GM21360 (cell line): Measurements from ENCODE around the gene MYO1F.
"Not testable (repeated sequence)": the region's sequence is repeated elsewhere in the genome, so short reads cannot be mapped to it uniquely, and the experiment has no call there.

Experiments used
- ATAC-seq: cut with Tn5 transposase; IDR thresholded peaks from one replicate; pipeline ENCODE4 v1.9.1; 2021; ENCODE audit warnings: mild to moderate bottlenecking, moderate library complexity; ENCODE audit not compliant: unreplicated experiment

Gene MYO1F

DNA sequence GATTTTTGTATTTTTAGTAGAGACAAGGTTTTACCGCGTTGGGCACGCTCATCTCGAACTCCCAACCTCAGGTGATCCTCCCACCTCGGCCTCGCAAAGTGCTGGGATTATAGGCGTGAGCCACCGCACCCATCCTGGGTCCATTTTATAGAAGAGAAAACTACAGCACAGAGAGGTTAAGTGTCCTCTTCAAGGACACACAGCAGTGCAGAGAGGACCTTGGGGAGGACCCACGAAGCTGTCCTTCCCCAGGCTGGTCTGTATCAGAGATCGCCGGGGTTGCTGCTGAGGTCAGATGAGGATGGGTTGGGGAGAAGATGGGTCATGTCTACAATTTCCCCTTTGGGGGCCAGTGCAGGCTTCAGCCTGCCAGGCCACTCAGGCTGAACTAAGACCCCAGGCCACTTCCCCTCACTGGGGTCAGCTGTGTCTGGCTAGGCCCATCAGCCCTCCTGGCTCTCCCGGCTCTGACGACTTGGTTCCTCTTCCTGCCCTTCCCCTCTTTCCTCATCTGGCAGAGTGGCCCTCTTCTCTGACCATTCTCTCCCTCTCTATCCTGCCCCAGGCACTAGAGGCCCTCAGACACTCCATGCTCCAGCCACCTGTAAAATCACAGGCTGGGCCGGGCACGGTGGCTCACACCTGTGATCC, 9.6 kb downstream of the MYO1F start:
- ATAC-seq = no peak

DNA sequence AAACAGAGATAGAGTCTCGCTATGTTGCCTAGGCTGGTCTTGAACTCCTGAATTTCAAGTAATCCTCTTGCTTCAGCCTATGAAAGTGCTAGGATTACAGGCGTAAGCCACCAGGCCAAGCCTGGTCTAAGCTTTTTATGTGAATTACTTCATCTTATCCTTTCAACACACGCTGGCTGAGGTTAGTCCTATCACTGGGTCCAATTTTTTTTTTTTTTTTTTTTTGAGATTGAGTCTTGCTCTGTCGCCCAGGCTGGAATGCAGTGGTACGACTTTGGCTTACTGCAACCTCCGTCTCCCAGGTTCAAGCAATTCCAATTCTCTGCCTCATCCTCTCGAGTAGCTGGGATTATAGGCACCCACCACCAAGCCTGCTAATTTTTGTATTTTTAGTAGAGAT, 10.4 kb downstream of the MYO1F start:
- ATAC-seq = no peak

DNA sequence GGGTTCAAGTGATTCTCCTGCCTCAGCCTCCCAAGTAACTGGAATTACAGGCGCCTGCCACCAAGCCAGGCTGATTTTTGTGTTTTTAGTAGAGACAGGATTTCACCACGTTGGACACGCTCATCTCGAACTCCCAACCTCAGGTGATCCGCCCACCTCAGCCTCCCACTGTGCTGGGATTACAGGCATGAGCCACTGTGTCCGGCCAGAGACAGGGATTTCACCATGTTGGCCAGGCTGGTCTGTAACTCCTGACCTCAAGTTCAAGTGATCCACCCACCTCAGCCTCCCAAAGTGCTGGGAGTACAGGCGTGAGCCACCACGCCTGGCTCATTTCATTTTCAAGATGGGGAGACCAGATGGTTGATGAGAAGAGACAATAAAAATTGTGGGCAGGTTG, 12.4 kb downstream of the MYO1F start:
- not testable (repeated sequence) for ATAC-seq

DNA sequence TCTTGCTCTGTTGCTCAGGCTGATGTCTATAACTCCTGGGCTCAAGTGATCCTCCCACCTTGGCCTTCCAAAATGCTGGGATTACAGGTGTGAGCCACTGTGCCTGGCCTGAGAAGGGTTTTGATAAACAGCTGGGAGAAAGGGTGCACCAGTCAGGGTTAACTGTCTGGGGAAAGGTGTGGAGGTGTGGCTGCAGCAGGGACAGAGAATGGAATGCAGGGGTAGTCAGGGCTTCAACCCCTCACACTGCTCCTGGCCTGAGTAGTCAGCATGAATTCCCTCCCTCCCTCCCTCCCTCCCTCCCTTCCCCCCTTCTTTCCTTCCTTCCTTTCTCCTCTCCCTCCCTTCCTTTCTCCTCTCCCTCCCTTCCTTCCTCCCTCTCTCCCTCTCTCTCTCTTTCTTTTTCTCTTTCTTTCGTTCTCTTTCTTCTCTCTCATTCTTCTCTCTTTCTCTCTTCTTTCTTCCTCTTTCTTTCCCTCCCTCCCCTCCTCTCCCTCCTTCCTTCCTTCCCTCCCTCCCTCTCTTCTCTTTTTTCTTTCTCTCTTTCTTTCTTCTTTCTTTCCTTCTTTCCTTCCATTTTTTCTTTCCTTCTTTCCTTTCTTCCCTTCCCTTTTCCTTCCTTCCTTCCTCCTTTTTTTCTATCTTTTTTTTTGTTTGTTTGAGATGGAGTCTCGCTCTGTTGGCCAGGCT, 16.0 kb downstream of the MYO1F start:
- ATAC-seq = no peak

DNA sequence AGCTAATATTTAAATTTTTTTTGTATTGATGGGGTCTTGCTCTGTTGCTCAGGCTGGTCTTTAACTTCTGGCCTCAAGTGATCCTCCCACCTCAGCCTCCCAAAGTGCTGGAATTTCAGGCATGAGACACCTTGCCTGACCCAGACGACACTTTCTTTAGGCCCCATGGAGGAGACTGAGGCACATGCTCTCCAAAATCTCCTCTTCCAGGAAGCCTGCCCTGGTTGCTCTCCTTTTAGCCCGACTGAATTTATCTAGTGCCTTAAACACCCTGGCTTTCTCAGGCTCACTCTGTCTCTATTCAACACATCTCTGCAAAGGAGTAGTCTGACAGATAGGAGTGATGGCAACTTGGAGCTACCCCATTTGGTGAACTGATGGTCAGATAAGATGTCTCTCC, 18.9 kb downstream of the MYO1F start:
- ATAC-seq = no peak

DNA sequence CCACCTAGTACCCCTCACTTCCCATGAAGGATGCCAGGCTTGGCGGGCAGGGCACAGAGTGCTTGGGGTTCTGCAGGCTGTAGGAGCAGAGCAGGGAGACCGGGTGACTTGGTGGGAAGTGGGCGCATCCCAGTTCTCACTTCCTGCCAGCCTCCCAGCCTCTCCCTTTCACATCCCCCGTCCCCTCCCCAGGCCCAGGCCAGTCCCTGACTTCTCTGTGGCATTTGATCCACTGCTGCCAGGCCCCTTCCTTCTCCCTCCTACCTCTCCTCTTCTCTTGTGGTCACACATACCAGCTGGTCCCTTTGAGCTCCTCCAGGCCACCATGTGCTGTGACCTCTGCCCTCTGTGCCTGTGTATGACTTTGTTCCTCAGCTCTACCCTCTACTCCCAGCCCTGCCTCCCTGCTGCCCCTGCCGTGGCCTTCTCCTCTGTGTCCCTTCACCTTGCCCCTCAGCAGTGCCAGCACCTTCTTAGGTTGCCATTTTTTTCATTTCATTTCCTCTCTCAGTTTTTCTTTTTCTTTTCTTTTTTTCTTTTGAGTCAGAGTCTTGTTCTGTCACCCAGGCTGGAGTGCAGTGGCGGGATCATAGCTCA, 19.5 kb downstream of the MYO1F start:
- no peak for ATAC-seq

DNA sequence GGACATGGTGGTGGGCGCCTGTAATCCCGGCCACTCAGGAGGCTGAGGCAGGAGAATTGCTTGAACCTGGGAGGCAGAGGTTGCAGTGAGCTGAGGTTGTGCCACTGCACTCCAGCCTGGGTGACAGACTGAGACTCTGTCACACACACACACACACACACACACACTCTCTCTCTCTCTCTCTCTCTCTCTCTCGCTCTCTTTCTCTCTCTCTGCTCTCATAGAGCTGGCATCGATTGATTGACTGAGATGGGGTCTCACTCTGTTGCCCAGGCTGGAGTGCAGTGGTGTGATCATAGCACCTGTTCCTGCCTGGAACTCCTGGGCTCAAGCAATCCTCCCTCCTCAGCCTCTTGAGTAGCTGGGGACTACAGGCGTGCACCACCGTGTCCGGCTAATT, 23.5 kb downstream of the MYO1F start:
- ATAC-seq = not testable (repeated sequence)

DNA sequence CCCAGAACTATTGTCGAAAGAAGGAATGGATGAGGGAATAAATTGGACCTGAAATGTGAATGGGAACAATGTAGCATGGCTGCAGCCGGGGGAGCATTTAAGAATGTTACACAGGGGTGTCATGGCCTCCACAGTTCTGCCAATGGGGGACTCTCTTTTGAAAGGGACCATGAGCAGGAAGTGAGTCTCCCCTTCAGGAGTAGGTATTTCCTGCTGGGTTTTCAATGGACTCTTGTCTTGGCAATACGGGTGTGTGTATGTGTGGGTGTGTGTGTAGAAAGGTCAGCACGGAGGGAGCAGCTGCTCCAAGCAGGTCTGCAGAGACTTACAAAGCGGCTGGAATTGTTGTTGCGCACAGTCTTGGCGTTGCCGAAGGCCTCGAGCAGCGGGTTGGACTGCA, 24.4 kb downstream of the MYO1F start:
- ATAC-seq = no peak

DNA sequence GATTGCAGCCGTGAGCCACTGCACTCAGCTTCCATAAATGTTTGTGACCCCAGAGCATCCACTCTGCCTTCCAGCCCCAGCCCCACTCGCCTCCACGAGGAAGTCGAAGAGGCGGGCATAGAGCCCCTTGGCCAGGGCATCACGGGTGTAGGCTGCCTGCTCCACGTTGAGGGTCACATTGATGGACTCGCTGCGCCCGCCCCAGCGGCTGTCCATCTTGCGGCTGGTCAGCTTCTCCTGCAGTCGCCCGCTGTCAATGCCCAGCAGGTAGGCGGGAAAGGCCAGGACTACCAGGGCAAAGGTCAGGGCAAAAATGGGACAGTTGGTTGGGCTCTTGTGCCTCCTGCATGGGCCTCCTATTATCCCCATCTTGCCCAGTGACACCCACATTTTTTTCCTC, 27.2 kb downstream of the MYO1F start:
- no peak for ATAC-seq

DNA sequence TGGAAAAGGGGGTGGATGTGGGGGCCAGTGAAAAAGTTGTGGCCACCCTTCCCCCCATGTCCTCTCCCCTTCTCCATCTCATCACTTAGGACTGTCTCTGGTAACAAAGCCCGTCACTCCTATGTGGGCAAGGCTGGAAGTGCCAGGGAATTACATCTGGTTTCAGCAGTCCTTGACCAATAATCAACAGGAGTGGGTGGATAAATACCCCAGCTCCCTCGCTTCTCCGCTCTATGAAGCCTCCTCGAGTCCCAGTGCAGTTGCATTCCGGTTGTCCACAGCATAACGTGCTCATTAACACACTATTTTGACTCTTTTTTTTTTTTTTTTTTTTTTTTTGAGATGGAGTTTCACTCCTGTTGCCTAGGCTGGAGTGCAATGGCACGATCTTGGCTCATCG, 31.5 kb downstream of the MYO1F start:
- no peak for ATAC-seq

DNA sequence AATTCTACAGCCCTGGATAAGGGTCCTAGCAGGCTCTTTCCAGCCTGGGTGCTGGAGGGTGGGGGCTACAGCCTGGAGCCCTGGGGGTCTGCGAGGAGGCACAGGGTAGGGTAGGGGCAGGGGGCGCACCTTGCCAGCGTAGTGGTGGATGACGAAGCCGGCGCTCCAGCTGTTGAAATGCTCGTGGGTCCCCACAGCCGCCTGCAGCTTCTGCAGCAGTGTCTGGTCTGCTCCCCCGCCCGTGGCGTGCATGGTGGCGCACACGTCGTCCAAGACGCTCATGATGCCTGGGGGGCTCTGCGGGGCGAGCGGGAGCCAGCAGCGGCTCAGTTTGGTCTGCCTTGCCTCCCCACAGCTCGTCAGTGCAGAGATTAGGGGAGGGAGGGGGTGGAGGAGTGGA, 33.1 kb downstream of the MYO1F start:
- no peak for ATAC-seq

DNA sequence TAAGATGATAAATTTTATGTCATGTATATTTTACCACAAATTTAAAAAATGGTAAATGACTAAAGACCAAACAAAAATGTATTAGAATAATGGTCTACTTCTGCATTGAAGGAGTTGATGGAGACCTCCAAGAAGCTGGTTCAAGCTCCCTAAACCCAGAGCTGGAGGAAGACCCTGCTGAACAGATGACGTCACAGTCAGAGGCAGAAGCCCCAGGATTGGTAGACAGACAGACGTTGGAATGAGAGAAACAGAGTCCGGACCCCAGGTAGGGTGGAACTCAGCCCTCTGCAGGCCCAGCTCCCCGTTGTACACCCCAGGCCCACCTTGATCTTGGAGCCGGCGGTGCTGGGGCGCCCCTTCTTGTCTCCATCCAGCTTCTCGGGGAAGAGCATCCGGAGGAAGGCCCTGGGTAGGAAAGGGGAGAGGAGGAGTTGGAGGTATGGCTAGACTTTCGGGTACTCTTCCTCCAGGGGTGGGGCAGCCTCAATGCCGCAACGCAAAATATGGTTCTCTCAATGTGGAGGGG, 37.6 kb downstream of the MYO1F start:
- no peak for ATAC-seq

DNA sequence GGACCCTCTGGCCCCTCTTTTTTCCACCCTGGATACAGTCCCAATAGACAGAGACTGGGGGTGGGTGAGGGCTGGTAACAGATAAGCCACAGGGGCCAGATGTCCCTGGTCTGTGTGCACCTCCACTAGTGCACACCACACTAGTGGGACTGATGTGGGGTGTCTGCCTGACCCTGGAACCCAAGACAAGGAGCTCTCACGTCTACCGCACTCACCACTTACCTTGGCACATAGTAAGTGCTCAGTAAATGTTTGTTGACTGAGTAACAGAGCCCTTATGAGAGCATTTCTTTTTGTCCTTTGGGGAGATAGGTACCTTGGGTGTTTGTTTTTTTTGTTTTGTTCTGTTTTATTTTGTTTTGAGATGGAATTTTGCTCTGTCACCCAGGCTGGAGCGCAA, 40.1 kb downstream of the MYO1F start:
- no peak for ATAC-seq

DNA sequence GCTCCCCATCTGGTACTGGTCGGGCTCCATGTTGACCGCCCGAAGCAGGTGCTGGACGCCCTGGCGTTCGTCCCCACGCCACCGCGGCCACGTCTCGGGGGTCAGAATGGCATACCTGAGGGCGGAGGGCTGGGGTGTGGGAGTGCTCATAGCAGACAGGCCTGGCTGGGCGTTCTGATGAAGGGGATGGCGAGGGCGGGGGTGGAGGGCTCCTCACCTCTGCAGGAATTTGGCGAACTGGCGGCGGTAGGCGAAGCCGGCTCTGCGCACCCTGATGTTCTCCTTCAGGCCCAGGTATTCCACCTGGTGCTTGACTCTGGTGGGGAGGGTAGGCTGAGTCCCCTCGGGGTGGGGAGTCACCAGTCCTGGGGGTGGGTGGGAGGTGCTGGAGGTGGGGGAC, 41.0 kb downstream of the MYO1F start:
- ATAC-seq = no peak

DNA sequence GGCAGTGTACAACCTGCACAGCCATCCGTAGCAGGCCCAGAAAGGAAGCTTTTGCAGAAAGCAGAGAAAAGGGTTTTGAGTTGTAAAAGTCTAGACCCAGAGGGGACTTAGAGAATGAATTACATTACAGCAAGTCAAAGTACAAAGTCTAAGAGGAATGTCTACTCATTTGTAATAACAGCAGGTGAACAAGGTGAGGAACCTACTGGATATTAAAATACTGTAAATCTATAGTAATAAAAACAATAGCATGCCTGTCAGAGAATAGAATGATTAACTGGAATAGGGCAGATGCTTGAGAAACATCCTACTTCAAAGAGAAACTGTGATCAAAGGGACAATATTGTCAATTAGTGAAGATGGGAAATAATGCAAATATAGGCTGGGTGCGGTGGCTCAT, 45.0 kb downstream of the MYO1F start:
- ATAC-seq = no peak

DNA sequence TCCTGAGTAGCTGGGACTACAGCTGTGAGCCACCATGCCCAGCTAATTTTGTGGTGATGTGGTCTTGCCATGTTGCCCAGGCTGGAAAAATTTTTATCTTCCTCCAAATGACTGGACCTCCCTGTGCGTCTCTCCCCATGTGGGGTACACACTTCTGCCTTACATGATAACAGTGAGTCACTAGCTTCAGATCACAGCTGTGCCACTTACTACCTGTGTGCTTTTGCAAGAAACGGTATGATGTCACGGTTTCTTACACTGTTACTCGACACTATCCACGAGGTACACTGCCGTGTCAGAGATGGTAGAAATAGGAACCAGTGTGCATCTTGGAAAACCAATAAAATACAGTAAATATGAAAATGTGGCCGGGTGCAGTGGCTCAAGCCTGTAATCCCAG, 45.8 kb downstream of the MYO1F start:
- no peak for ATAC-seq

DNA sequence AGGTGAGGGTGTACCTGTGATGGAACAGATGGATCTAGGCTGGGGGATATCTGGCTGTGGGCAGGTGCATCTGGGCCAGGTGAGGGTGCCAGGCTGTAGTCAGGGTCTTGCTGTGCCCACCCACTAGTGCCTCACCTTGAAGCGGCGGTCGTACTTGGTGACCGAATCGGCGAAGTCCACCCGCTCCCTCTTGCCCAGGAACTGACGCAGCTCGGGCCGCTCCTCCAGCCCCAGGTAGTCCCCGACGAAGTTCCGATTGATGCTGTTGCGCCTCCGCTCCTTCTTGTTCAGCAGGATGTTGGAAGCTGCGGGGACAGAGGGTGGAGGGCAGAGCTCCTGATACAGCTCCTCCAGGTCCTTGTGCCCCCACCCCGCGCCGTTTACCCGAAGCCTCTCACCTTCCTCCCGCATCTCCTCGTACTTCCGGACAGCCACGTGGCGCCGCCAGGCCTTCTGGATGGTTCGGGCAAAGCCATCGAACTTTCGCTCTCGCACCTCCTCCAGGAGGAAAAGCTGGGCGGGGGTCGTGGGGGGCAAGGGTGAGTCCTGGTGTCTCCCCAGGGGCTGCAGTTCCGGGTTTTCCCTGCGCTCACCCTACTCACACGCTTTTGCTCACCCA, 47.1 kb downstream of the MYO1F start:
- no peak for ATAC-seq

DNA sequence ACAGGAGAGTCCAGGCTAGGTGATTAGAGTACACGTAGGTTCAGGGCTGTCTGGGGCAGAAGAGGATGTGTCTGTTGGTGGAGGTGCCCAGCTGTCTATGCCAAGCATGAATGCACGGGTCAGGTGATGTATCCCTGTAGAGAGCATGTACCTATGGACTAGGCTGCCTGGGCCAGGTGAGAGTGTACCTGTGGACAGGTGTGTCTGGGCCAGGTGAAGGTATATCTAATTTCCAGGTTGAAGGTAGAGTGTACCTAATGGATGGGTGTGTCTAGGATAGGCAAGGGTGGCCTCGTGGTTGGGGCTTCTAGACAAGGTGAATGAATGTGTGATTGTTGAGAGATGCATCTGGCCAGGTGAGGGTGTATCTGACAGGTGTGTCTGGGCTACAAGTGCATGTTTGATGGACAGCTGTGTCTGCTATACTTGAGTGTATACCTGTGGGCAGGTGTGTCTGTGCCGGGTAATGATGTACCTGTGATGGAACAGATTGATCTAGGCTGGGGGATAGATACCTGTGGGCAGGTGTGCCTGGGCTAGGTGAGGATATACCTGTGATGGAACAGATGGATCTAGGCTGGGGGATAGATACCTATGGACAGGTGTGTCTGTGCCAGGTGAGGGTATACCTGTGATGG, 47.8 kb downstream of the MYO1F start:
- ATAC-seq = no peak

DNA sequence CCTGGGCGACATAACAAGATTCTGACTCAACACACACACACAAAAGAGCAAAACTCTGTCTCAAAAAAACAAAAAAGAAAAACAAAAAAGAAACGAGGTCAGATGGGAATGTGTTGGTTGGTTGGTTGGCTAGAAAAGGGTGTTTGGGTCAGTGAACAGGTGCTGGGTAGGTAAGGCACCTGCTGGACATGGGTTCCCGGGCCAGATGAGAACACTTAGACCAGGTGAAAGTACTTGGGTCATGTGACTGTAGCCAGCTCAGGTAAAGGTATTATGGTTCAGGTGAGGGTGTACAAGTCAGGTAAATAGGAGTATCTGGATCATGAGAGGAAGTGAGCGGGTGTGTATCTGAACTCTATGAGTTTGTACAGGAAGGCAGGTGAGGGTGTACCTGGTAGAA, 48.7 kb downstream of the MYO1F start:
- ATAC-seq = no peak

DNA sequence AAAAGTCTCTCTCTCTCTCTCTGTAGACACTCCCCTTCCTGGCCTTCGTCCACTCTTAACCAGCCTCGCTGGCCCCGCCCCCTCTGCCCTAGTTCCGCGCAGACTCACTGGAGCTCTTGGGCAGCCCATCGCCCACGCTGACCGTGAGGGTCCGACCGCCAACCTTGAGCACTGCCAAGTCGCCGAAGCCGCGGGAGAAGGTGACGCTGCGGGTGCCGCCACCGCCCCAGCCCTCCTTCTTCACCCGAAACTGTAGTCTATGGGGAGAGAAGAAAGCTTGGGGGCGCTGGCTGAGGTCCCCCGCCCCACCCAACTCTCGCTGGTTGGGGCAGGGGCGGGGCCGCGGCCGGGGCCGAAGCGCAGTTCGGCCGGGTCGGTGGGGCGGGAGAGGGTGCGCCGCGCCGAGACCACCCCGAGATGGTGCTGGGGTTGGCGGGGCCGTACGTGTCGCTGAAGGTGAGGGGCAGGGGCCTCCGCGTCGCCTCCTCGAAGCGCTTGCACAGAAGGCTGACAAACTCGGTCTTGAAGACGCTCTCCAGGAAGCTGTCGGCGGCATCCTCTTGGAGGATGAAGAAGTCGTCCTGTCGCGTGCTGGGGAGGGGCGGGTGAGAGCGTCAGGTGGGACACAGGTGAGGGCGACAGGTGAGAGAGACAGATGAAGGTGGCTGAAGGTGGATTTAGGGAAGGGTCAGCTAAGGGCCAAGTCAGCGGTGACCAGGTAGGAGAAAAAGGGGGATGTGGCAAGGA, 50.7 kb downstream of the MYO1F start:
- ATAC-seq = no peak

DNA sequence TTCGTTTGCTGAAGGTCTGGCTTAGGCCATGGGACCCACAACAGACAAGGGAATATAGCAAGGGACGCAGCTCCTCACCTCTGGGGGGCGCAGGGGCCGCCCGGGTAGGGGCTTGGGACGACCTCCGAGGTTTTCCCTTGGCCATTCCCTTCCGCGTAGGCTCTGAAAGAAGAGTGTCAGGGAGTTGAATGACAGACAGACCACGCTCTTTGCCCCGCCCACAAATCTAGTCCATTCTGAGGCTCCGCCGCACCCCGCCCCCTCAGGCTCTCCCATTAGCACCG, 51.9 kb downstream of the MYO1F start:
- no peak for ATAC-seq
